Activated T-cell treated with anti-CD3 and anti-CD28 coated beads, Interleukin-2, amount 50 U/mL, for 1 hour (primary cell): ENCODE data around the gene OR4N5.
"Not testable (repeated sequence)": the region's sequence is repeated elsewhere in the genome, so short reads cannot be mapped to it uniquely, and the experiment has no call there.

Source experiments
- DNase-seq: peaks from one replicate; pipeline ENCODE4 v3.0.0-alpha.2; 2020

Gene OR4N5, protein sequence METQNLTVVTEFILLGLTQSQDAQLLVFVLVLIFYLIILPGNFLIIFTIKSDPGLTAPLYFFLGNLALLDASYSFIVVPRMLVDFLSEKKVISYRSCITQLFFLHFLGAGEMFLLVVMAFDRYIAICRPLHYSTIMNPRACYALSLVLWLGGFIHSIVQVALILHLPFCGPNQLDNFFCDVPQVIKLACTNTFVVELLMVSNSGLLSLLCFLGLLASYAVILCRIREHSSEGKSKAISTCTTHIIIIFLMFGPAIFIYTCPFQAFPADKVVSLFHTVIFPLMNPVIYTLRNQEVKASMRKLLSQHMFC

GRCh38 chr14:20138520-20138919, at the start of gene OR4N5:
TSS of gene OR4N5 (plus strand) at chr14:20138820. CDS start at chr14:20143736, 4,916 bp downstream.
- DNase-seq = no peak

DNA sequence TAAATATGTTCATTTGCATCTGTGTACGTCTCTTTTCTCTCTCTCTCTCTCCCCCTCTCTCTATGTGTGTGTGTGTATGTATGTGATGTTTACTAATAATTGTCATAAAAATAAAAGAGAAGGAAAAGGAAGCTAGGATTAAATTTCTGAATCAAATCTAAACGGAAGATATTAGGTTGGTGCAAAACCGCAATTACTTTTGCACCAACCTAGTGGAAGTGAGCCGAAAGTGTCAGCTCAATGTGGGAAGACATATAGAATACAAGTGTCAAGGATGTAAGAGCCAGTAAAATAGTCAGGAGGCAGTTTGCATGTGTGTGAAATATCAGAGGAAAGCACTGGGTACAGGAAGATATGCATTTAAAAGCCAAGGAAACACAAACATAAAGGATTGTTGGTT, 46.6 kb upstream of the OR4N5 start:
- DNase-seq = no peak

GRCh38 chr14:20093442-20093841, 45.2 kb upstream of the OR4N5 start:
- no peak for DNase-seq

- DNase-seq = not testable (repeated sequence)
These were observed 39.5 kb upstream of the OR4N5 start for GRCh38 chr14:20098926-20099770.

DNA sequence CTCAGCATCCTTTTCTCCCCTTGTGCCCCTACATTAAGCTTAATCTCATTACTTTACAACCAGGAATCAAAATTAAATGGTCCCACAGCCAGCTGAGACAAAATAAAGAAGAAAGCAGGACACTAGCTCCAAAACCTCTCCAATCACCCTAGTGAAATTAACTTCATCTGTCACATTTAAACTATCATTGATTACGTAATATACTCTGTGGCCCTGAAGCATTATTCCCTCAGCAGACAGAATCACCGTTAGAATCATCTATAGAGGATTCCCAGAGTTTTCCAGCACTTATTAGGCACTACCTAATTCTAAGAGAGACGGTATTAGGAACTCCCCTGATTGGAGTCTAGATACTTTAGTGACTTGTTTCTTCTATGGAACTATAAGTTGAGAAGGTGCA, 28.2 kb upstream of the OR4N5 start, which contains the start of gene OR4K17:
Gene OR4K17, plus strand, starts transcription at position 302 of the 400 bp plus-strand sequence. CDS start 6,761 bp downstream, outside the sequence.
- DNase-seq = no peak

DNA sequence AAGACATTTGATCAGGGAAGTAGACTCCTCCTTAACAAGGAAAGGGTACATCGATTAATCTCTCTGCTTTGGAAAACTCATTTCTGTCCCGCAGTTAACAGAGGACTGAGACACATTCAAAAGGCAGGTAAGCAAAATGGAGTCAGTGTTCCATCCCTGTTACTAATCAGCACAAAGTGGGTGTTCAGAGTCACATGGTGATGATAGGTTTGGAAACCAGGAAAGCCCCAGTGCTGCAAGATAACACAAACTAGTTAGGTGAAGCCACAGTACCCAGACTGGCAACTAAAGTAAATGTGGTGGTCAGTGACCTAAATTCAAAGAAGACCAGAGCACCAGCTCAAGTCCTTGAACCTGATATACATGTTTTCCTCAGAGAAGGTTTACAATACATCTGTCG, 26.3 kb upstream of the OR4N5 start:
- no peak for DNase-seq

- DNase-seq = no peak
These were observed 21.9 kb upstream of the OR4N5 start for GRCh38 chr14:20116748-20117147.

DNA sequence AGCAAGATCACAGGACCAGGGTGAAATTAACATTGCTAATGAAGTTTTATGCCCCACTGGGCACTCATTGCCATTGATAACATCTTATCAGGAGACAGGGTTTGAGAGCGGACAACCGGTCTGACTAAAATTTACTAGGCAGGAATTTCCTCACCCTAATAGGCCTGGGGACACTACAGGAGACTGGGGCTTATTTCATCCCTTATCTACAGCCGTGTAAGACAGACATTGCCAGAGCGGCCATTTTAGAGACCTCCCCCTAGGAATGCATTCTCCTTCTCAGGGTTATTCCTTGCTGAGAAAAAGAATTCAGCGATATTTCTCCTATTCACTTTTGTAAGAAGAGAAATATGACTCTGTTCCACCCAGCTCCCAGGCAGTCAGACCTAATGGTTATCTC, 19.8 kb upstream of the OR4N5 start:
- DNase-seq = no peak

GRCh38 chr14:20143911-20144310, 5.3 kb downstream of the OR4N5 start:
- no peak for DNase-seq

DNA sequence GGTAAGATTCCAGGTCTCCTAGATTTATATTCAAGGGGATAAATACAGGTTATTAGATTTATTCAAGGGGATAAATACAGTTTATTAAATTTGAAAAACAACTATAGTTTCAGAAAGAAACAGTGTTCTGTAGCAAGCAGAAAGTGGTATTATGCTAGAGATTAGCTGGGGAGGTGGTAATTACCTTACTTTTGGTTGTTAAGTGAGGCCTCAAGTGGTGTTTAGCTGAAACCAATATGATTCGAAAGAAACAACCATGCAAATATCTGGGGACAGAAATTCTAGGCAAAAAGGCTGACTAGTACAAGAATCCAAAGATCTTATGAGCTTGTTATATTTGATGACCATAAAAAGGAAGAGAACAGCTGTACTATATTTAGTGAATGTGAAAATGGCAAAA, 6.2 kb downstream of the OR4N5 start:
- no peak for DNase-seq

DNA sequence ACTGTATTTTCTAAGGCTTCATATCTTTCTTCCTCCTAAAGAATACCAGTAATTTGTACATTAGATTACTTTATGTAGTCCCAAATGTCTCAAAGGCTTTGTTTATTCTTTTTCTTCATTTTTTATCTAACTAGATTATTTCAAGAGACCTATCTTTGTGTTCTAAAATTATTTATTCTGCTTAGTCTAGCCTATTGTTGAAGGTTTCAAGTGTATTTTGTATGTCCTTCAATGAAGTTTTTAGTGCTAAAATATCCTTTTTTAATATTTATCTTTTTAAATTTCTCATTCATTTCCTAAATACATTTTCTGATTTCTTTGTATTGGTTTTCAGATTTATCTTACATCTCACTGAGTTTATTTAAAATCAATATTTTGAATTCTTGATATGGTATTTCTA, 25.8 kb downstream of the OR4N5 start:
- DNase-seq = no peak

GRCh38 chr14:20167091-20167490, 28.5 kb downstream of the OR4N5 start:
- no peak for DNase-seq

GRCh38 chr14:20169852-20170251, 31.2 kb downstream of the OR4N5 start:
- DNase-seq = not testable (repeated sequence)

DNA sequence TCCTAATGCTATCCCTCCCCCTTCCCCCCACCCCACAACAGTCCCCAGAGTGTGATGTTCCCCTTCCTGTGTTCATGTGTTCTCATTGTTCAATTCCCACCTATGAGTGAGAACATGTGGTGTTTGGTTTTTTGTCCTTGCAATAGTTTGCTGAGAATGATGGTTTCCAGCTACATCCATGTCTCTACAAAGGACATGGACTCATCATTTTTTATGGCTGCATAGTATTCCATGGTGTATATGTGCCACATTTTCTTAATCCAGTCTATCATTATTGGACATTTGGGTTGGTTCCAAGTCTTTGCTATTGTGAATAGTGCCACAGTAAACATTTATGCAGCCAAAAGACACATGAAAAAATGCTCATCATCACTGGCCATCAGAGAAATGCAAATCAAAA, 35.6 kb downstream of the OR4N5 start:
- DNase-seq = not testable (repeated sequence)

GRCh38 chr14:20176330-20176729, 37.7 kb downstream of the OR4N5 start:
- DNase-seq = no peak

DNA sequence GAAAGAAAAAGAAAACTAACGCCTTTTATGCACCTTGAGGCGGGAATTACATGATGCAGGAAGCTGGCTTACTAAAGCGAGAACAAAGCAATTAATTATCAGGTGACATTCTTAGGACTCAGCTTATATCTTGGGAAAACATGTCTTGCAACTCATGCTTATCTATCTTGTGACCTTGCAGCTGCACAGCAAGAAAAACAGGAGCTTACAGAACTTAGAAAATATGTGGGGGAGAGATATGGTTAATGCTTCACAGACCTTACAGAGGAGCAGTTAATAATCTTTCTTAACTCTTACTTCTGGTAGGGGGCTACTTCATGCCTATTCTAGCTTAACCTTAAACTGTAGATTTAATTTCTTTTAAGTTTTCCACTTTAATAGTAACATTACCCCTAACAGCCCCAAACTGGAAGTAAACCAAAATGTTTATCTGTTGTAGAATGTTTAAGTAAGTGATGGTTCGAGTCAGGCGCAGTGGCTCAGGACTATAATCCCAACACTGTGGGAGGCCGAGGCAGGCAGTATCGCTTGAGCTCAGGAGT, 38.9 kb downstream of the OR4N5 start:
- no peak for DNase-seq

- no peak for DNase-seq
These were observed 40.6 kb downstream of the OR4N5 start for GRCh38 chr14:20179218-20179617.

GRCh38 chr14:20179880-20180279, 41.3 kb downstream of the OR4N5 start:
- no peak for DNase-seq

DNA sequence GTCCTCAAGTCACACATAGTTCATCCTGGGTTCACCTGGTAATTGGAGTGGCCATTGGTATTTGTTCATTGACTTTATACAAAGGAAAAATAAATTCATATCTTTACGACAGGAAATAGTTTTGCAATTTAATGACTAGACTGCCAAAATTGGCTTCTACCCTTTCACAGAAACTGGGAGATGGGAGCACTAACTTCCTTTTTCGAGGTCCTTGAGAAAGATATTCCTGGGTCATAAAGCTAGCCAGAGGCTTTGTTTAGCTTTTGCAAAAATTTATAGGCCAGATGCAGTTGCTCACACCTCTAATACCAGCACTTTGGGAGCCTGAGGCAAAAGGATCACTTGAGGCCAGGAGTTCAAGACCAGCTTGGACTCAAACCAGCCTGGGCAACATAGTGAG, 41.9 kb downstream of the OR4N5 start:
- no peak for DNase-seq

- DNase-seq = no peak
These were observed 45.6 kb downstream of the OR4N5 start for GRCh38 chr14:20184181-20184580.

DNA sequence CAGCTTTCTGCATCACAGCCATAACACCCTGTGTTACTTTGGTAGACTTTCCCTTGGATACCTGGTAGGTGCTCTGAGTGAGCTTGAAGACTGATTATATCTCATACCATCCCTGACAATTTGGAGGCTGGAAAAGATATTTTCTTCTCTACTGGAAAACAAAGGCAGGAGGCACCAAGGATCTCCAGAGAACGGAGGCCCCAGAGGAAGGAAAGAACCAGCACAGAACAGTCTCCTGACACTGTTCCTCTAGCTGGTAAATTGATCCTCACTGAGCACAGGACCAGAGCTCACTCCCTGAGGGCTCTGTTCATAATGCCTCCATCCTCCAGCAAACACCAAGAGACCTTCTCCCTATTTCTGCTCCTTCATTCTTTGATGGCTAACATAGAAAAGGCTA, 52.0 kb downstream of the OR4N5 start, which contains the start of gene OR11G2:
Gene OR11G2, plus strand, starts transcription at position 301 of the 400 bp plus-strand sequence. CDS start 6,542 bp downstream, outside the sequence.
- no peak for DNase-seq

- DNase-seq = no peak
These were observed 52.8 kb downstream of the OR4N5 start for GRCh38 chr14:20191396-20191795.

- no peak for DNase-seq
These were observed 55.5 kb downstream of the OR4N5 start for GRCh38 chr14:20194101-20194500.
